PC-3 (cell line): ENCODE results near the gene KRTAP10-2.

Experiments used
- EZH2 ChIP-seq: fragments of 300-600 bp; sonication (generic); IDR thresholded peaks from one replicate; pipeline ENCODE4 v1.6.1; 2017; ENCODE audit warnings: antibody characterized with exemption, mild to moderate bottlenecking, low read length; ENCODE audit not compliant: unreplicated experiment
- TF ChIP-seq, protein P1 (sequence below): fragments of 300-600 bp; sonication (generic); conservative IDR thresholded peaks from 2 replicates; pipeline ENCODE4 v1.5.1; 2017; ENCODE audit warnings: antibody characterized with exemption, low read depth, mild to moderate bottlenecking, low read length

- TF ChIP-seq, protein P1, sequence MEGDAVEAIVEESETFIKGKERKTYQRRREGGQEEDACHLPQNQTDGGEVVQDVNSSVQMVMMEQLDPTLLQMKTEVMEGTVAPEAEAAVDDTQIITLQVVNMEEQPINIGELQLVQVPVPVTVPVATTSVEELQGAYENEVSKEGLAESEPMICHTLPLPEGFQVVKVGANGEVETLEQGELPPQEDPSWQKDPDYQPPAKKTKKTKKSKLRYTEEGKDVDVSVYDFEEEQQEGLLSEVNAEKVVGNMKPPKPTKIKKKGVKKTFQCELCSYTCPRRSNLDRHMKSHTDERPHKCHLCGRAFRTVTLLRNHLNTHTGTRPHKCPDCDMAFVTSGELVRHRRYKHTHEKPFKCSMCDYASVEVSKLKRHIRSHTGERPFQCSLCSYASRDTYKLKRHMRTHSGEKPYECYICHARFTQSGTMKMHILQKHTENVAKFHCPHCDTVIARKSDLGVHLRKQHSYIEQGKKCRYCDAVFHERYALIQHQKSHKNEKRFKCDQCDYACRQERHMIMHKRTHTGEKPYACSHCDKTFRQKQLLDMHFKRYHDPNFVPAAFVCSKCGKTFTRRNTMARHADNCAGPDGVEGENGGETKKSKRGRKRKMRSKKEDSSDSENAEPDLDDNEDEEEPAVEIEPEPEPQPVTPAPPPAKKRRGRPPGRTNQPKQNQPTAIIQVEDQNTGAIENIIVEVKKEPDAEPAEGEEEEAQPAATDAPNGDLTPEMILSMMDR: no peak
- no peak for TF ChIP-seq EZH2
Measured at GRCh38 chr21:44599264-44600029, 48.1 kb upstream of the KRTAP10-2 start.
